GM19397 (cell line): ENCODE results near the gene GPC6.
"Not testable (repeated sequence)": the region's sequence is repeated elsewhere in the genome, so short reads cannot be mapped to it uniquely, and the experiment has no call there.

ENCODE experiments used
- ATAC-seq: cut with Tn5 transposase; IDR thresholded peaks from one replicate; pipeline ENCODE4 v1.9.1; 2021; ENCODE audit warnings: mild to moderate bottlenecking, moderate library complexity; ENCODE audit not compliant: unreplicated experiment

GPC6 gene

DNA sequence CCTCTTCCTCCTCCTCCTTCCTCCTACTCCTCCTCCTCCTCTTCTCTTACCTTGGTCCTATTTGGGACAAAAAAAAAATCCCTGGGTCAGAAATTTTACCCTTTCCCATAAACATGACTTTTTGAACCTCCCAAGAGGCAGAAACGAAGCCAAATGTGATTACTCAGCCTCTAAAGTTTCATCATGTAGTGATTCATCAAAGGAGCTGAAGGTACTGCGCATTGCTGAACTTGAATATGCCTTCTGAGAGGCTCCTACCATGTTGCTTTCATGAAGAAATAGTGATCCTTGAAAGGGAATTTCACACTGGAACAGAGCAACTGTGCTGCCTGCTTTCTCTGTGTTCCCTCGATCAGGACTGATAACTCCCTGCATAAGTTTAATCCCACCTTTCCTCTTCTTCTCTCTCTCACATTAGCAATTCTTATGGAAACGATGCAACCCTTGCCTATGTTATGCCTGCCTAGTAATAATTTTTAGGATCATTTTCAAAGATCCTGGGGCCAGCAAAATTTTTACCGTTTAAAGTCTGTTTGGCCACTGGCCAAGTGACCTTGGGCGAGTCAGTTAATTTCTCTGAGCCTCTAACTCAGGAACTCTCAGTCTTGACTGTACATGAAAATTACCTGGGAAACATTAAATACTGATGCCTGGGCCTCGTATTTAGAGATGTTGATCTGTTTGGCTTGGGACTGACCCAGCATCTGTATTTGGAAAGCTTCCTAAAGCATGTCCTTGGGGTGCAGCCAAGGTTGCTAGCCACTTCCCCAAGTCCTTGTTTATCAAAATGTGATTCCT, 1103.3 kb downstream of the GPC6 start:
- no peak for ATAC-seq

DNA sequence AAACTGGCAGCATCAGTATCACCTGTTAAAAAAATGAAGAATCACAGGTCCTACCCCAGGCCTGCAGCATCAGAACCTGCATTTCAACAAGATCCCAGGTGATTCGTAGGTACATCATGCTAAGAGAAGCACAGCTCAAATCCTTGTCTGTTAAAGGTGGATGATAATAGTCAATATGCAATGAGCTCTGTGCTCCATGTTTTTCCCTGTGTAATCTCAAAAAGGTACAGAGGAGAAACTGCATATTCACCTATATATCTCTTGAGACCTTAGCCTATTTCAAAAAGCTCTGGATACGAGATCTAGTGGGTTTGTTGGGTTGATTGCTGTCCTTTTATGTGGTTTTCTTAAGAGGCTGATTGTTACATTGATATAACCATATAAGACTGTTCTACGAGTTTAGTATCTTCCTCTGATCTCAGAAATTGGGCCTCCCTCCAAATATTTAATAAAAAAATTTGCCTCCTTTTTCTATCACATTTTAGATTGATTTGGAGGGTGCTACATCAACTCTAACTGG, 1104.0 kb downstream of the GPC6 start:
- no peak for ATAC-seq

DNA sequence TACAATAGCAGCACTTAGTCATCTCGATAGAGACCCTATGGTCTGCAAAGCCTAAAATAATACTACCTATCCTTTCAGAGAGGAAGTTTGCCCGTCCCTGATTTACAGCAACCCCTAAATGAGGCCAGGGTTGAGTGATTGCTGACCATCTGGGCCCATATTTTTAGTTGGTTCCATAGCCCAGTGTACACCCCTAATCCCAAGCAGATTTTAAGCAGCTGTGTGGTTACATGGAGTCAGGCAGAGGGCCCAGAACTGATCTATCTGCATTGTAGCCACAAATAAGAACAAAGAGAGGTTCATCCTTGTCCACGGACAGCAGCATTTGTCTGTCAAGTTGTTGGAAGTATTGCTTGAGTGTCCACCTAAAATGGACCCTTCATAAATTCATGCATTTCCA, 1104.7 kb downstream of the GPC6 start:
- no peak for ATAC-seq

DNA sequence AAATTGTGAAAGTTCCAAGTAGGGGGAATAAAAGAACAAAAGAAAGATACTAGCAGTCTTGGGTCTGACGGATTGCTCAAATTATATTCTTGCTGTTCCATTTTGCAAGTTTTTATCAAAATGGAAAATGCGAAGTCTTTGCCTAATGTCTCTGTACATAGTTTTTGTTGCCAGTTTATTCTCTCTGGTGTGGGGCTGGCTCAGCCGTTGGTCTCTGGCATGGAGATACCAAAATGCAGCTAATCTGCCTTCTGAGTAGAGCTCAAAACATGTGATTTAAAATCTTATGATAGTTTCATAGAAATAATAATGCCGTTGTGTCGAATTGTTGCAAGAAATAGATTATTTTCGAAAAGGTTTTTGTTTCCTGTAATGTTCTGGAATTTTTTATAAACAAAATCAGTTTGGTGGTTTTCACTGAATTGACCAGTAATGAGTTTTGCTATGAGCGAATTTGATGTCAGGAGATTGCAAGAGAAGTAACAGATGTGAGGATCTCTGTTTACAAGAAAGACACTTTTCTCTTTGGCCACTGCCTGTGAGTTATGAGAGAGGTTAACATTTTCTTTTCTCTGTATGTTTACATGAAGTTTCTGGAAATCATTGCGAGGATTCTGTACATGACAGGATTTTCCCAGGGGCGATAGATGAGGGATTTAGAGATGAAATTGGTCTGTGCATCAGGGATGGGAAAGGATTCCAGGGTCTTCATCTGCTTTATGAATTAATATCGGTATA, 1105.9 kb downstream of the GPC6 start:
- ATAC-seq, result no peak

DNA sequence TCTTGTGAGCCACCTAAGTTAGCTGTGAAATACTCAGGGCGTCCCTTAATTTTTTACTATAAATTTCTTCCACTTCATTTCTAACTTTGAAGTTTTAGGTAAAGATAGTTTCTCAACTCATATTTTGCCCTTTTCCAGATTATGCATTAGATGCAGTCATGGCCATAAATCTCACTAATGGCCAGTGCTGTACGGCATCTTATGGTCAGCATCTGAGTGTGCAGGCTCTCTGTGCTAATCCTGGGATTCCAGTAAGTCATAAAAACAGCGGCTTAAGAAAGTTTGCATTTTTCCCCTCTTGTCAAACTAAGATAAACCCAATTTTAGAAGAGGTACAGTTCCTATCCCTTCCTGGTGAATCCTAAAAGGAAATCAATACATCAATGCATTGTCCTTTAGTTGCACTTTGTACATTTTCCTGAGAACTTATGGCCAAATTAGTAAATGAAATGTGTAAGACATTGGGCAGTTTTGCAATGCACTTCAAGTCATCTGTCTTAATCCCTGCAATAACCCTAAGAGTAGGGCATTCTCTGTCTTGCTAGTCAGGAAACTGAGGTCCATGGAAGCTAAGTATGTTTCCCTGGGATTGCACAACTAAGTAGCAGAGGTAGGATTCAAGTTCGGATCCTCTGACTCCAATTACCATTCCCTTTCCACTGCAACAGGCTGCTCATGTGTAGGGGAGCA, 1106.7 kb downstream of the GPC6 start:
- ATAC-seq, result no peak

DNA sequence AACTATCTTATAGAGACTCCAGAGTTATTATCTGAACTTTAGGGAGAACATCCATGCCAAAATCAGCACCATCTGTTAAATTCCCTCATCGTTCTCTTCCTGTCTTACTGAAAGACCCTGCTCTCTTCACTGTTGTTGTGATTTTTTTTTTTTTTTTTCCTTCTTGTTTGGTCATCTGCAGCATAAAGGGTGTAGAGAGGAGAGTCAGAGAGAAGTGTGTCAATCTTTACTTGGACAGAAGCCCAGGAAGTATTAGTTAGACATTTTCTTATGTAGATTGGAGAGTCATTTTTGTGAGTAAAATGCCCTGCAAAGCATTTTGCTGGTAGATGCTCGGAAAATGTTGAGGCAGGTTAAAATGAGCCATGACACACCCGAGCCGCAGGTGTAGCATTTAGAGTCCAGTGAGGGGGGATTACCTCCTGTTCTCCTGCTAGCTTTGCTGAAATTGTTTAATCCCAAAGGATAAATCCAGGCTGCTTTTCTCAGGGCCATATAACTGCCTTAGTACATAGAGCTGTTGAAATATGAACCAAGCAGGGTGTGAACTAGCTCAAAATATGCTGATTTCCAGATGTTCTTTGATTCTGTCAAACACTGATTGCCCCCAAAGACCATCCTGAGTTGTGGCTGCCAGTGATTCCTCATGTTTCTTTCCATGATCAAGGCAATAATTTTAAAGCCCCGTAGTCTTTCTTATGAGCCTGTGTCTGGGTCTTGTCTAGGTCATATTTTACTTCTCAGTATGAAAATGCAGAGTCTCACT, 1109.3 kb downstream of the GPC6 start:
- ATAC-seq, result no peak

DNA sequence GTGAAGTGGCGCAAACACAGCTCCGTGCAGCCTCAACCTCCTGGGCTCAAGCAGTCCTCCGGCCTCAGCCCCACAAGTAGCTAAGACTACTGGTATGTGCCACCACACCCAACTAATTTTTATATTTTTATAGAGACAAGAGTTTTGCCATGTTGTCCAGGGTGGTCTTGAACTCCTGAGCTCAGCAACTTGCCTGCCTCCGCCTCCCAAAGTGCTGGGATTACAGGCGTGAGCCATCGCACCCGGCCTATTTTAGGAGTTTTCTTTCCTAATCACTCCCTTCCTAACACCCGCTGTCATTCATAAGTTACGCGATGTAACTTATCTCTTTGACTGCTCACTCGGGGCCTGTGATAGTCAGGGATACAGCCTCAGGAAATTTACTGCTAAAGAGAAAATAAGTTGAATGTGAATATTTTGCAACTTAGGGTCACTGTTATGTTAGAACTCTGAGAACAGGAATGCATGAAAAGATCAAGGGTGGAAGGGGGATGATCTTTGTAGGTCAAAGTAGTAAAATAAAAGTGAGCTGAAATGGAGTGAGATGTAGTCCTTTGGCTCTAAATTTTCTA, 1112.6 kb downstream of the GPC6 start:
- ATAC-seq, result no peak

DNA sequence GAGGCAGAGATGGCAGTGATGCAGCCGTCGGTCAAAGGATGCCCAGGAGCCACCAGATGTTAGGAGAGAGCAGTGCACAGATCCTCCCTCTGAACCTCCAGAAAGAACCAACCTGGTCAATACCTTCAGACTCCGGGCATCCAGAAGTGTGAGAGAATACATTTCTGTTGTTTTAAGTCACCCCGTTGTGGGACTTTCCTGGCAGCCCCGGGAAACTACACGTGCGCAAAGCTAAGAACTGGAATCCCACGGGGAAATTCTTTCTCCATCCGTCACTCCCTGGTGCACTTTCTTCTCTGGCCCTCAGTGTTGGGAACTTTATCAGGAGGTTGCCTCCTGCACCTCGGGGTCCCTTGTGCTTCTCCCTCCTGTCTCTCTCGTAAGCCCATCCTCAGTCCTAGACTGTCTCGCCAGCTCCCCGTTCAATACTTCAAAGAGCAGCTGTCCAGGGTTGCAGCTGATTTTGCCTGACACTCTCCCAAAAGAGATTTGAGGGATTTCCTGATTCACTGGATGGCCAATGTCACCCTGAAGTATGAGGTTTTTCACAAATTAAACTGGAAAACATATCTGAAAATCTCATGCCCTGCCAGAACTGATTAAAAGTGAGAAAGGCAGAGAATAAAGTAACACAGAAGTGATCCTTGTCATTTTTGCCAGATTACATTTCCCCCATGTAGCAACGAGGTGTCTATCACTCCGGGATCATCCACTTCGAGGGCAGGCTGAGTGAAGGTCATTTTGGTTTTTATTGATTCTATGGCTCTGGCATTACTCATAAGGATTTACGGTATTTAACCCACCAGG, 1116.0 kb downstream of the GPC6 start:
- ATAC-seq, result no peak

DNA sequence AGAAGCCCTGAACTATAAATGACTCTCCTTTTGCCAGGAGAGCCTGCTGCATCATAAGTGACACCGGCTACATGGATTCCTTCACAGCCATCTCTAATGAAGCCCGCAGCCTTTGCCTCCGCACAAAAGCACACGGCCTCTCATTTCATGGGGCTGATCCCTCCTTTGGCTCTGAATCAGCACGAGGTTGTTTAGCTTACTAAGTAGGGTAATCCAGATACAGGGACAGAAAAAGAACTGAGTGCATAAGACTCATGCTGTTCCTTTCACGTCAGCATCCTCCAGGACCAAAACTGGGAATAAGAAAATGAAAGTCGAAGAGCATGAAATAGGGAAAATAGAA, 1116.6 kb downstream of the GPC6 start:
- ATAC-seq, result no peak

DNA sequence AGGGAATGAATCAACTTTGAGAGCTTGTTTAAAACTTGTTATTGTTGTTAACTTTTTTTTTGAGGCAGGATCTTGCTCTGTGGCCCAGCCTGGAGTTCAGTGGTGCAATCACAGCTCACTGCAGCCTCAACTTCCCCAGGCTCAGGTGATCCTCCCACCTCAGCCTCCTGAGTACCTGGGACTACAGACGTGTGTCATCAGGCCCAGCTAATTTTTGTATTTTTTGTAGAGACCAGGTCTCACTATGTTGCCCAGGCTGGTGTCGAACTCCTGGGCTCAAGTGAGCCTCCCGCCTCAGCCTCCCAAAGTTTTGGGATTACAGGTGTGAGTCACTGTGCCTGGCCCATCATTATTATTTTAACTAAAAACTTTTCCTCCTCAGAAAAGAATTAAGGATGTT, 1117.1 kb downstream of the GPC6 start:
- not testable (repeated sequence) for ATAC-seq

DNA sequence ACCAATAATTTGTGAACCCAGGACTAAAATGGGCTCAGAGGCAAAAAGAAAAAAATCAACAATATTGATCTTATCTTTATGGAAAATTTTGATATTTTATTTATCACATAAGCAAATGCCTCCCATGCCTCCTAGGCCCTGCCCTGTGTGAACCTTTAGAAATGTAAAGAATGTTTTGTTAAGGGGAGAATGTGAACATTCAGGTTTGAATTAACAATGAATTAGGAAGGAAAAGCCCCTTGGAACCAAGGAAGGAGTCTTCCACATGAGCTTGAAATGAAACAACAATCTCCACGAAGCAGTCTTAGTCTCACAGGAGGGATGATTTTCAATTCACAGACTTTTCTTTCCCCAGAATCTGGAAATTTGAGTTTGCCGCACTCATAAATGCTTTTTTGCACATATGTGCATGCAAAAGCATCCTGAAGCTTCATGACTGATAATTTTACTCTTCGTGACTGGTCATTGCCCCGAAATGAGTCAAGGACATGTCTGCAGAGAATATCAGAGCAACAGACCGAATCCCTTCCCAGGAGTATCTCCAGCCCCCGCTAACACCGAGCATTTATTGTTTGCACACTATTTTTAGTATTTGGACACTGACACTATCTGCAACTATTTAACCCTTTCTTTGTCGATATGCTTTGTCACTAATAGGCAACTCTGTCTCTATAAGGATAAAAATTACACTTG, 1117.7 kb downstream of the GPC6 start:
- no peak for ATAC-seq

DNA sequence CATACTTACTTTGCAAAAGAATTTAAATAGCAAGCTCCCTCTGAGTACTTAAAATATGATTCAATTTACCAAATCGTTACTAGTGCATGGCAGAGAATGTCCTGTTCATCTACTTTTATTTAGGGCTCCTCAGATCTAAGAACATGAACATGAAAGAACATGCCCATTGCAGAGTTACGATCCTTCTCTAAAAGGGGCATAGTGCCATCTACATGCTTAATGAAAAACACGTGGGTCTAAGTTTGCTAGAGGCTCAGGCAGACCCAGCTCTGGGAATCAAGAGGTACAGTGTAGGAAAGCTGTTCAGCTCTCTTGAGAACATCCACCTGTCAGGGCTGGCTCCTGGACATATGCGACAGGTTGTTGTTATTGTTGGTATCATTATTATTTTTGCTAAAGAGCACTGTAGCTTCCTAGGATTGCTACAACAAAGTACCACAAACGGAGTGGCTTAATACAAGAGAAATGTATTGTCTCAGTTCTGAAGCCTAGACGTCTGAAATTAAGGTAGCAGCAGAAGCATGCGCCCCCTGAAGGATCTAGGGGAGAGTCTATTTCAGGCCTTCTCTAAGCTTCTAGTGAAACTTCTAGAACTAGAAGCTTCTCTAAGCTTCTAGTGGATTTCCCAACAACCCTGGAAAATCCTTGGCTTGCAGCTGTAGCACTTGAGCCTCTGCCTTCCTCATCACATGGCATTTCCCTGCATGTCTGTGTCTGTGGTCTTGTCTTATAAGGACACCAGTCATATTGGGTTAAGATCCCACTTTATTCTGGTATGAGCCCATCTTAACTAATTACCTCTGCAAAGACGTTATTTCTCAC, 1119.0 kb downstream of the GPC6 start:
- no peak for ATAC-seq

DNA sequence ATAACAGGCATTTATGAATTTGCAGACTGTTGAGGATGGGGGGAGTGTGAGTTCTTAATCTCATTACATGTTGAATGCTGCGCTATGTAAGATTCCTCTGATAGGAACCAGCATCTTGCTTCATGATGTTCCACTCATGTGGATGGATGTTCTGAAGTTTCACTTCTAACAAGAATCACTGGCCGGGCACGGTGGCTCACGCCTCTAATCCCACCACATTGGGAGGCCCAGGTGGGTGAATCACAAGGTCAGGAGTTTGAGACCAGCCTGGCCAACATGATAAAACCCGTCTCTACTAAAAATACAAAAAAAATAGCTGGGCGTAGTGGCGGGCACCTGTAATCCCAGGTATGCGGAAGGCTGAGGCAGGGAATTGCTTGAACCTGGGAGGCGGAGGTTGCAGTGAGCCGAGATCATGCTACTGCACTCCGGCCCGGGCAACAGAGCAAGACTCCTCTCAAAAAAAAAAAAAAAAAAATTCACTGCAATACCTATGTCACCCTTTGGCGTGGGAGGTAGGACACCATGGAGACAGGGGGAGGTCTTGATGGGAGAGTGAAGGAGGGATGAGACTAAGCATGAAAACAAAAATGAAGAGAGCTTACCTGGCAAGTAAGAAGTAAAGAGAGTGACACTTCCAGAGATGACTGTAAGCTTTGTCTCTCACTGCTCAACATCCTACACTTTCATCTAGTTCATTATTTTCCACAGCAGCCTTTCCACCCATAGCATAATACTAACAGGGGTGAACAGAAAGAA, 1119.8 kb downstream of the GPC6 start:
- ATAC-seq, result no peak

DNA sequence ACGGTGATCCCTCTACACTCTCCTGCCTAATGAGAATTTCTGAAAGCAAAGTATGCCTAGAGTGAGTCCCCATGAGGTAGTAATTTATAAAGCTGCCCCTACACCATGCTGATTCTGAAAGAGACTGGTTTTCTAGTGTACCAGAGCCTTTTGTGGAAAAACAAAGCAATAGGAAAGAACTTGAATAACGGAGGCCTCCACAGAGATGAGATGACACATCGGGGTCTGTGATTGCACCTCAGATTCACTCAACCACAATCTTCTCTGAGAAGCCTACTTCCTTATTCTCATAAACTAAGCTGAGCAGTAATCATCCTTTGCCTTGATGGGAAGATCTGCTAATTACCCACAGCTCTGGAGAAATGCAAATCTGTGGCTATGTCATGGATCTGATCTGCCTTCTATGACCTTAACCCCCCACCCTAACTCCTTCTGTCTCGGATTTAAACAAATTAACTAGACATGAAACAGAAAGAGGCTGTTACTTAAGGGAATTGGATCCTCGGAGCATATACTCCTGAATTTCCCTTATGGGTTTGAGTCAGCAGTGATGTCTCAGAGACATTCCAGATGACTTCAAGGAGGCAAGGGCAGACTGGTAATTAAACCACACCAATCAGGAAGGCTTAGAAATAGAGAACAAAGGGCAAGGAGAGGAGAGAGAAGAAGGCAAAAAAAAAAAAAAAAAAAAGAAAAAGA, 1124.8 kb downstream of the GPC6 start:
- no peak for ATAC-seq

DNA sequence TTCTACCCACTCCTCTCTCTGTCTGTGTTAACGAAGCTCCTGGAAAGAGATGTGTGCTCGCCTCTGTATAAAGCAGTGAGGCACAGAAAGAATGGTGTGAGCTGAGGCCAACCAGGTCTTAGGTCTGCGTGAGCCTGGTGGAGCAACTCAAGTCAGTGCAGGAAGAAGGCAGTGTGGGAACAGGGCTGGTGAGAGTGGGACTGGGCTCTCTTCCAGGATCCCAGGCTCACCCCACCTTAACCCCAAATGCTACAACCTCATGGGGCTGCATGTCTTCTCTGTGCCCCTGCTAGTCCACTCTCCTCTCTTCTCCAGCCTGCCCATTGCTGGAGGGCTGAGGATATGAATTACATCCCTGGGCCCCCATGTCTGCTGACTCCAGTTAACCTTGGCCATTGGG, 1125.5 kb downstream of the GPC6 start:
- no peak for ATAC-seq

DNA sequence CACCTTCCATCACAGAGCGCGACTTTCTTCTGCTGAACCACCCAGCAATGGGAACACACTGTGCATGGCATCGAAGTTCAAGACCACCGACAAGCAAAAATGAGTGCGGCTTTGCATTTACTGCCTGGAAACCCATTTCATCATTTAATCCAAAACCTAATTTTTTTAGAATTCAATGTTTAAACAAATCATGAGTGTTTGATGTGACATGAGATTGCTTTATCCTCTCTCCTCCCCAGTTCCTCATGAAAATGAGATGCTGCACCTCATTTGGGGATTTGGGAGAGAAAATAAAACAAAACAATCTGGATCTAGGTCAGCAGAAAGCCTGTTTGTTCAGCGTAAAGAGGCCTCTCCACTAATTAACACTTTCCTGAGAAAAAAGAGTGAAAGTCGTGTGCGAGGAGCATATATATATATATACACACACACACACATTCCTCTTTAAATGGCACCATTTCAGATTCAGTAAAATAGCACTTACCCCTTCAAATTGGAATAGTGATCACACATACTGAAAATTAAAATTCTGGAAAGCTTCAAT, 1126.6 kb downstream of the GPC6 start:
- ATAC-seq, result no peak

DNA sequence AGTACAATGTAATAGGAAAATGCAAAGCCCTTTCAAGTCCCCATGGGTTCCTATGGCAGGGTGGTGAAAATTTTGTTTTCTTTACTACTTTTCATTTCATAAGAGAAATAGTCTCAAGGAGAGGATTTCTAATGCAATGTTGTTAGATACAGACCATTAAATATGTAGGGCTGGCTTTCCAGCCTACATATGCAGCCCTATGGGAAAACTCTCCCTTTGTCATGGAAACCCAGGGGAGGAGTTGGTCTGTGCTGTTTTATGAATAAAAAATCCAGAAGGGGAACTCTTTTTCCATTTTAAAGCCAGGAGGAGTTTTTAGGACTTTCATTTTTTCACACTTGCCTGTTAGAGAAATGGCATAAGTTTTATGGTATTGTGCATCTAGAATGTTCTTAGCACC, 1133.3 kb downstream of the GPC6 start:
- no peak for ATAC-seq
